H1 (cell line): ENCODE measurements around the gene DHCR7. TPM values are rescaled to one million over a fixed set of nuclear protein-coding genes. Genes with fewer than 3 reads are reported as not detected.

Source experiments
- BRCA1 ChIP-seq: IDR thresholded peaks from 2 replicates; pipeline ENCODE4 v1.6.1; 2012; ENCODE audit warnings: low read depth, low read length, improper control_type of control experiment
- EGR1 ChIP-seq: IDR thresholded peaks from 2 replicates; pipeline ENCODE4 v1.6.1; 2011; ENCODE audit warnings: low read depth, low read length, borderline replicate concordance
- FOSL1 ChIP-seq: IDR thresholded peaks from 2 replicates; pipeline ENCODE4 v1.6.1; 2011; ENCODE audit warnings: mild to moderate bottlenecking, low read depth, low read length, moderate library complexity; ENCODE audit not compliant: insufficient read depth
- polyA plus RNA-seq, 7 experiments: library from polyadenylated mRNA; depleted of rRNA in 3 of 7; stranded (reverse) in 5 of 7; unstranded in 2 of 7; fragments of >200 nt in 5 of 7; fragments of 200-250 nt in 2 of 7; gene quantifications; 1 replicate in 5 of 7; 2 replicates in 1 of 7; 4 replicates in 1 of 7; pipeline versions ENCODE4 v1.2.1 to v1.2.3, GENCODE V29; 2011 to 2013; ENCODE audit warnings: missing spikeins in 2 of 7, mixed read lengths in 2 of 7
- total RNA-seq: library from RNA; stranded (reverse); fragmentation: NEBNext Ultra II Directional; extraction: Animal tissue kit (Norgen Biotek cat#: 25700); gene quantifications from 2 replicates; pipeline ENCODE4 v1.2.1, GENCODE V29; 2021

Gene DHCR7
- total and polyA plus RNA-seq, 2 of the 8 experiments (the other 6 are each of a cell fraction or from before 2014, with no cell fraction given) = 144 to 157 TPM

- TF ChIP-seq BRCA1 (no peak), EGR1 (no peak), FOSL1 (no peak)
- TF ChIP-seq, all 59 proteins: peak for 0
Measured at GRCh38 chr11:71396548-71397123, 51.6 kb downstream of the DHCR7 start (continued).
